K562 (cell line): ENCODE data around the gene ALDH9A1. TPM values are rescaled to one million over a fixed set of nuclear protein-coding genes. Genes with fewer than 3 reads are reported as not detected.

Source experiments
- BMI1 ChIP-seq: fragments of 150-350 bp; IDR thresholded peaks from 2 replicates; pipeline ENCODE4 v1.6.1; 2014; ENCODE audit warnings: low read length
- ELF4 ChIP-seq: fragments of 450-650 bp; formaldehyde crosslinking; IDR thresholded peaks from 2 replicates; pipeline ENCODE4 v1.4.0; 2022; ENCODE audit warnings: missing genetic modification characterization
- HOXB6 ChIP-seq: fragments of 250-450 bp; sonication (Bioruptor Pico); IDR thresholded peaks from 2 replicates; pipeline ENCODE4 v1.5.1; 2022; ENCODE audit warnings: mild to moderate bottlenecking, borderline replicate concordance
- JUN ChIP-seq, 2 experiments: sonication (generic) in 1 of 2; formaldehyde crosslinking in 1 of 2; IDR thresholded peaks; 2 replicates each; pipeline versions ENCODE4 v1.6.1 to v1.8.0; 2012 to 2022; ENCODE audit warnings: borderline replicate concordance in 2 of 2, mild to moderate bottlenecking in 2 of 2, improper control_type of control experiment in 1 of 2, low read depth in 1 of 2, low read length in 1 of 2, missing genetic modification reagents in 1 of 2
- PPARD ChIP-seq: fragments of 250-450 bp; sonication (Bioruptor Pico); IDR thresholded peaks from 2 replicates; pipeline ENCODE4 v1.8.0; 2022; ENCODE audit warnings: inconsistent platforms, mild to moderate bottlenecking, moderate library complexity
- PTBP1 ChIP-seq: fragments of 200-400 bp; formaldehyde crosslinking; IDR thresholded peaks from 2 replicates; pipeline ENCODE4 v1.6.1; 2017; ENCODE audit warnings: low read depth, low read length
- RBM17 ChIP-seq: fragments of 200-400 bp; formaldehyde crosslinking; IDR thresholded peaks from 2 replicates; pipeline ENCODE4 v1.6.1; 2017; ENCODE audit warnings: low read depth, mild to moderate bottlenecking, low read length, borderline replicate concordance
- RBM39 ChIP-seq: fragments of 200-400 bp; formaldehyde crosslinking; optimal IDR thresholded peaks from 2 replicates; pipeline ENCODE3; 2018; ENCODE audit warnings: low read depth, low read length
- SNIP1 ChIP-seq: fragments of 450-650 bp; IDR thresholded peaks from 2 replicates; pipeline ENCODE4 v1.7.1; 2017; ENCODE audit warnings: low read depth, mild to moderate bottlenecking
- TRIM24 ChIP-seq, 2 experiments: fragments of 450-650 bp; IDR thresholded peaks; 2 replicates each; pipeline ENCODE4 v1.6.1; 2016
- ZBED1 ChIP-seq: IDR thresholded peaks from 2 replicates; pipeline ENCODE4 v1.6.1; 2014
- ZNF124 ChIP-seq: sonication (generic); formaldehyde crosslinking; IDR thresholded peaks from 2 replicates; pipeline ENCODE4 v1.8.1; 2022; ENCODE audit warnings: missing genetic modification reagents
- ZNF57 ChIP-seq: fragments of 450-650 bp; formaldehyde crosslinking; IDR thresholded peaks from 2 replicates; pipeline ENCODE4 v1.4.0; 2020; ENCODE audit warnings: mild to moderate bottlenecking, moderate library complexity
- ZZZ3 ChIP-seq: fragments of 450-650 bp; IDR thresholded peaks from 2 replicates; pipeline ENCODE4 v1.6.1; 2016; ENCODE audit warnings: antibody characterized with exemption, mild to moderate bottlenecking, moderate library complexity
- polyA plus RNA-seq, 8 experiments: library from polyadenylated mRNA; depleted of rRNA in 4 of 8; stranded (reverse) in 5 of 8; unstranded in 3 of 8; fragments of >200 nt; fragmentation: Nextera tagmentation in 2 of 8; fragmentation: Illumina TruSeq in 1 of 8; extraction: Ambion mirVana in 2 of 8; extraction: Trizol in 1 of 8; gene quantifications; 2 replicates each; pipeline versions ENCODE4 v1.2.1 to v1.2.3, GENCODE V29; 2011 to 2014; ENCODE audit warnings: inconsistent platforms in 1 of 8, missing spikeins in 1 of 8
- total RNA-seq, 7 experiments: library from RNA; depleted of rRNA in 6 of 7; stranded (reverse); fragments of >200 nt in 6 of 7; fragmentation: Illumina TruSeq in 2 of 7; extraction: Trizol in 2 of 7; gene quantifications; 2 replicates each; pipeline versions ENCODE4 v1.2.1 to v1.2.3, GENCODE V29; 2011 to 2021; ENCODE audit warnings: low replicate concordance in 1 of 7
- TF ChIP-seq, protein P1 (sequence below), 2 experiments: fragments of 450-650 bp; conservative IDR thresholded peaks; 2 replicates each; pipeline ENCODE4 v1.6.1; 2017; ENCODE audit warnings: mild to moderate bottlenecking in 2 of 2, moderate library complexity in 2 of 2
- TF ChIP-seq, protein P2 (sequence below): fragments of 450-650 bp; formaldehyde crosslinking; conservative IDR thresholded peaks from 2 replicates; pipeline ENCODE4 v1.4.0; 2022; ENCODE audit warnings: mild to moderate bottlenecking, missing genetic modification characterization
- TF ChIP-seq, protein P3 (sequence below), 3 experiments: IDR thresholded peaks in 2 of 3; conservative IDR thresholded peaks in 1 of 3; 2 replicates each; pipeline ENCODE4 v1.5.1; 2011 to 2012; ENCODE audit warnings: low read length in 3 of 3, mild to moderate bottlenecking in 3 of 3, control low read depth in 2 of 3, improper control_type of control experiment in 1 of 3, inconsistent platforms in 1 of 3, low read depth in 1 of 3, mixed read lengths in 1 of 3, moderate library complexity in 1 of 3; ENCODE audit not compliant: insufficient read depth in 2 of 3
- TF ChIP-seq, protein P4 (sequence below): fragments of 250-450 bp; sonication (Bioruptor Pico); IDR thresholded peaks from 2 replicates; pipeline ENCODE4 v1.4.0; 2020; ENCODE audit warnings: mild to moderate bottlenecking
- TF ChIP-seq, protein P5 (sequence below): sonication (generic); formaldehyde crosslinking; IDR thresholded peaks from 2 replicates; pipeline ENCODE4 v1.8.0; 2022; ENCODE audit warnings: mild to moderate bottlenecking, missing genetic modification reagents, borderline replicate concordance

Gene ALDH9A1
- total and polyA plus RNA-seq, 9 of the 15 experiments (the other 6 are each of a cell fraction or from before 2014, with no cell fraction given), result 26.5 to 54.3 (median 39.2) TPM

DNA sequence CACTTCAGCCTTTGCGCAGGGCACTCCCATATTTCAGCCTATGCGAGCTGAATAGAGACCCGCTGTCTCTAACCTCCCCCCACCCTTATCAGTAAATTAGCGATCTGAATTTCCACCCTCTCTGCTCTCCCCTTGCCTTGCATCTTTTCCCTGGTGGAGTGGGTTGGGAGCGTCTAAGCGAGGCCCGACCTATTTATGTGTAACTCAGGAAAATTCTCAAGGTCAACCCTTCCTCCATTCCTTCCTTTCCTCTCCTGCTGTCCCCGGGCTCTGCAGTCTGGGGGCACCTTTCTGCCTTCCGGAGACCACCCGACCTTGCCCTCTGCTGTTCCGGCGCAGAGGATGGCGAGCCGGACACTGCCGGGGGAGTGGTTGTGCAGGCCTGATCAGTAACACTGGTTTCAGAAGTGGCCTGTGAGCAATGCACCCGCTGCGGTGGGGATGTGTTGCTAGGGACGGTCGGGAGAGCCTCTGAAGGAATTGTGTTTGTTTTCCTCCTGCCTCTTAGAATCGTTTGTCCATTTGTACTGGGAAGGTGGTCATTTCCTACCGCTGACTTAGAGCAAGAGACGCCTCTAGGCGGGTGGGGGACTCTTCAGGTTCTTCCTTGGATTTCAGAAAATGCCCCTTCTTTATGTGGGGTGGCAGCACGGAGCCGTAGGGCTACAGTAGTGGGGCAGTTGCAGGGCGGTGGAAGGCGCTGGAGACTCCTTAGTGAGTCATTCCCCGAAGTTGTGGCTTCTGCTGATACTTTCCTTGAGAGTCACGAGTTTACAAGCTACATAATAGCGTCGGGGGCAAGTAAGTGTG is 66.8 kb downstream of the ALDH9A1 start (continued):
- TF ChIP-seq, protein P1, sequence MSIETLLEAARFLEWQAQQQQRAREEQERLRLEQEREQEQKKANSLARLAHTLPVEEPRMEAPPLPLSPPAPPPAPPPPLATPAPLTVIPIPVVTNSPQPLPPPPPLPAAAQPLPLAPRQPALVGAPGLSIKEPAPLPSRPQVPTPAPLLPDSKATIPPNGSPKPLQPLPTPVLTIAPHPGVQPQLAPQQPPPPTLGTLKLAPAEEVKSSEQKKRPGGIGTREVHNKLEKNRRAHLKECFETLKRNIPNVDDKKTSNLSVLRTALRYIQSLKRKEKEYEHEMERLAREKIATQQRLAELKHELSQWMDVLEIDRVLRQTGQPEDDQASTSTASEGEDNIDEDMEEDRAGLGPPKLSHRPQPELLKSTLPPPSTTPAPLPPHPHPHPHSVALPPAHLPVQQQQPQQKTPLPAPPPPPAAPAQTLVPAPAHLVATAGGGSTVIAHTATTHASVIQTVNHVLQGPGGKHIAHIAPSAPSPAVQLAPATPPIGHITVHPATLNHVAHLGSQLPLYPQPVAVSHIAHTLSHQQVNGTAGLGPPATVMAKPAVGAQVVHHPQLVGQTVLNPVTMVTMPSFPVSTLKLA (conservative IDR thresholded peaks at IDR 0.05), result peak in 1 of 2 experiments; percentile 47; a peak in 1 of 4 replicates
- TF ChIP-seq ZBED1 (no peak), PPARD (CRISPR knock-in tag) (no peak), PTBP1 (no peak), ZZZ3 (no peak), TRIM24 (IDR thresholded peaks at IDR 0.05) (peak in 1 of 2 experiments; percentile 44; a peak in 2 of 4 replicates), HOXB6 (CRISPR knock-in tag) (no peak), RBM17 (no peak), JUN (IDR thresholded peaks at IDR 0.05; ENCODE audit: borderline replicate concordance, low read depth, low read length) (peak; percentile 86), JUN (CRISPR knock-in tag; IDR thresholded peaks at IDR 0.05; ENCODE audit: borderline replicate concordance) (no peak), ZNF124 (no peak), ZNF57 (no peak), ELF4 (CRISPR knock-in tag) (no peak), SNIP1 (no peak), BMI1 (no peak), RBM39 (no peak)
- TF ChIP-seq, protein P2, sequence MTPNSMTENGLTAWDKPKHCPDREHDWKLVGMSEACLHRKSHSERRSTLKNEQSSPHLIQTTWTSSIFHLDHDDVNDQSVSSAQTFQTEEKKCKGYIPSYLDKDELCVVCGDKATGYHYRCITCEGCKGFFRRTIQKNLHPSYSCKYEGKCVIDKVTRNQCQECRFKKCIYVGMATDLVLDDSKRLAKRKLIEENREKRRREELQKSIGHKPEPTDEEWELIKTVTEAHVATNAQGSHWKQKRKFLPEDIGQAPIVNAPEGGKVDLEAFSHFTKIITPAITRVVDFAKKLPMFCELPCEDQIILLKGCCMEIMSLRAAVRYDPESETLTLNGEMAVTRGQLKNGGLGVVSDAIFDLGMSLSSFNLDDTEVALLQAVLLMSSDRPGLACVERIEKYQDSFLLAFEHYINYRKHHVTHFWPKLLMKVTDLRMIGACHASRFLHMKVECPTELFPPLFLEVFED, result no peak
- TF ChIP-seq, protein P3, sequence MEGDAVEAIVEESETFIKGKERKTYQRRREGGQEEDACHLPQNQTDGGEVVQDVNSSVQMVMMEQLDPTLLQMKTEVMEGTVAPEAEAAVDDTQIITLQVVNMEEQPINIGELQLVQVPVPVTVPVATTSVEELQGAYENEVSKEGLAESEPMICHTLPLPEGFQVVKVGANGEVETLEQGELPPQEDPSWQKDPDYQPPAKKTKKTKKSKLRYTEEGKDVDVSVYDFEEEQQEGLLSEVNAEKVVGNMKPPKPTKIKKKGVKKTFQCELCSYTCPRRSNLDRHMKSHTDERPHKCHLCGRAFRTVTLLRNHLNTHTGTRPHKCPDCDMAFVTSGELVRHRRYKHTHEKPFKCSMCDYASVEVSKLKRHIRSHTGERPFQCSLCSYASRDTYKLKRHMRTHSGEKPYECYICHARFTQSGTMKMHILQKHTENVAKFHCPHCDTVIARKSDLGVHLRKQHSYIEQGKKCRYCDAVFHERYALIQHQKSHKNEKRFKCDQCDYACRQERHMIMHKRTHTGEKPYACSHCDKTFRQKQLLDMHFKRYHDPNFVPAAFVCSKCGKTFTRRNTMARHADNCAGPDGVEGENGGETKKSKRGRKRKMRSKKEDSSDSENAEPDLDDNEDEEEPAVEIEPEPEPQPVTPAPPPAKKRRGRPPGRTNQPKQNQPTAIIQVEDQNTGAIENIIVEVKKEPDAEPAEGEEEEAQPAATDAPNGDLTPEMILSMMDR (IDR thresholded peaks at IDR 0.05 in 2 of 3, conservative IDR thresholded peaks at IDR 0.05 in 1 of 3; ENCODE audit: insufficient read depth in 2 of 3, low read depth in 1 of 3, low read length in 3 of 3), result peak in 2 of 3 experiments; percentile 39 to 45; a peak in 4 of 6 replicates
- TF ChIP-seq, protein P4, sequence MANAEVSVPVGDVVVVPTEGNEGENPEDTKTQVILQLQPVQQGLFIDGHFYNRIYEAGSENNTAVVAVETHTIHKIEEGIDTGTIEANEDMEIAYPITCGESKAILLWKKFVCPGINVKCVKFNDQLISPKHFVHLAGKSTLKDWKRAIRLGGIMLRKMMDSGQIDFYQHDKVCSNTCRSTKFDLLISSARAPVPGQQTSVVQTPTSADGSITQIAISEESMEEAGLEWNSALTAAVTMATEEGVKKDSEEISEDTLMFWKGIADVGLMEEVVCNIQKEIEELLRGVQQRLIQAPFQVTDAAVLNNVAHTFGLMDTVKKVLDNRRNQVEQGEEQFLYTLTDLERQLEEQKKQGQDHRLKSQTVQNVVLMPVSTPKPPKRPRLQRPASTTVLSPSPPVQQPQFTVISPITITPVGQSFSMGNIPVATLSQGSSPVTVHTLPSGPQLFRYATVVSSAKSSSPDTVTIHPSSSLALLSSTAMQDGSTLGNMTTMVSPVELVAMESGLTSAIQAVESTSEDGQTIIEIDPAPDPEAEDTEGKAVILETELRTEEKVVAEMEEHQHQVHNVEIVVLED (CRISPR knock-in tag), result no peak
- TF ChIP-seq, protein P5, sequence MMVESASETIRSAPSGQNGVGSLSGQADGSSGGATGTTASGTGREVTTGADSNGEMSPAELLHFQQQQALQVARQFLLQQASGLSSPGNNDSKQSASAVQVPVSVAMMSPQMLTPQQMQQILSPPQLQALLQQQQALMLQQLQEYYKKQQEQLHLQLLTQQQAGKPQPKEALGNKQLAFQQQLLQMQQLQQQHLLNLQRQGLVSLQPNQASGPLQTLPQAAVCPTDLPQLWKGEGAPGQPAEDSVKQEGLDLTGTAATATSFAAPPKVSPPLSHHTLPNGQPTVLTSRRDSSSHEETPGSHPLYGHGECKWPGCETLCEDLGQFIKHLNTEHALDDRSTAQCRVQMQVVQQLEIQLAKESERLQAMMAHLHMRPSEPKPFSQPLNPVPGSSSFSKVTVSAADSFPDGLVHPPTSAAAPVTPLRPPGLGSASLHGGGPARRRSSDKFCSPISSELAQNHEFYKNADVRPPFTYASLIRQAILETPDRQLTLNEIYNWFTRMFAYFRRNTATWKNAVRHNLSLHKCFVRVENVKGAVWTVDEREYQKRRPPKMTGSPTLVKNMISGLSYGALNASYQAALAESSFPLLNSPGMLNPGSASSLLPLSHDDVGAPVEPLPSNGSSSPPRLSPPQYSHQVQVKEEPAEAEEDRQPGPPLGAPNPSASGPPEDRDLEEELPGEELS (CRISPR knock-in tag), result 0 out of 2 replicates have a peak, but pooled peaks have one; percentile 20
